GM12892 (cell line): ENCODE results near the gene MYO1D.

ENCODE experiments used
- POLR2A ChIP-seq: IDR thresholded peaks from 2 replicates; pipeline ENCODE4 v1.6.1; 2011; ENCODE audit warnings: low read depth, low read length, control low read depth
- POLR2AphosphoS5 ChIP-seq: IDR thresholded peaks from 2 replicates; pipeline ENCODE4 v1.6.1; 2011; ENCODE audit warnings: low read depth, low read length, control low read depth
- TAF1 ChIP-seq: IDR thresholded peaks from 2 replicates; pipeline ENCODE4 v1.6.1; 2011; ENCODE audit warnings: low read depth, mild to moderate bottlenecking, control low read depth, low read length, borderline replicate concordance

DNA sequence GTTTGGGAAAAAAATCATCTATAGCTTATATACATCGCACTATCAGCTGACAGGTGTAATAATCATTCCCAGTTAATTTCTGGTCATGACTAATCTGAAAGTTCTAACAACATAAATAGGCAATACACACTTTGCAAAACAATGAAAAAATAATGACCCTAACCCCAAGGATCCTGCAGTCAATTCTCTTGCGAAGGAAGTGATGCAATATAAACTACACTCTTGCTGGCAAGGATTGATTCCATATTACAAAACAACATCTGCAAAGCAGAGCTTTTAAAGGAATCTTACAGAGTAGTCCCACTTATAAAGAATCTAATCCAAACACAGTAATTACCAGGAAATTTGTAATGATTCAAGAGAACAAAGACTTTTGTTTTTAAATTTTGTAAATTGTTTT is 73.4 kb downstream of the MYO1D start:
- no peak for TF ChIP-seq POLR2A
- no peak for TF ChIP-seq POLR2AphosphoS5
- no peak for TF ChIP-seq TAF1
